ENCODE measurements around the gene MRPL9.

The MRPL9 gene

DNA sequence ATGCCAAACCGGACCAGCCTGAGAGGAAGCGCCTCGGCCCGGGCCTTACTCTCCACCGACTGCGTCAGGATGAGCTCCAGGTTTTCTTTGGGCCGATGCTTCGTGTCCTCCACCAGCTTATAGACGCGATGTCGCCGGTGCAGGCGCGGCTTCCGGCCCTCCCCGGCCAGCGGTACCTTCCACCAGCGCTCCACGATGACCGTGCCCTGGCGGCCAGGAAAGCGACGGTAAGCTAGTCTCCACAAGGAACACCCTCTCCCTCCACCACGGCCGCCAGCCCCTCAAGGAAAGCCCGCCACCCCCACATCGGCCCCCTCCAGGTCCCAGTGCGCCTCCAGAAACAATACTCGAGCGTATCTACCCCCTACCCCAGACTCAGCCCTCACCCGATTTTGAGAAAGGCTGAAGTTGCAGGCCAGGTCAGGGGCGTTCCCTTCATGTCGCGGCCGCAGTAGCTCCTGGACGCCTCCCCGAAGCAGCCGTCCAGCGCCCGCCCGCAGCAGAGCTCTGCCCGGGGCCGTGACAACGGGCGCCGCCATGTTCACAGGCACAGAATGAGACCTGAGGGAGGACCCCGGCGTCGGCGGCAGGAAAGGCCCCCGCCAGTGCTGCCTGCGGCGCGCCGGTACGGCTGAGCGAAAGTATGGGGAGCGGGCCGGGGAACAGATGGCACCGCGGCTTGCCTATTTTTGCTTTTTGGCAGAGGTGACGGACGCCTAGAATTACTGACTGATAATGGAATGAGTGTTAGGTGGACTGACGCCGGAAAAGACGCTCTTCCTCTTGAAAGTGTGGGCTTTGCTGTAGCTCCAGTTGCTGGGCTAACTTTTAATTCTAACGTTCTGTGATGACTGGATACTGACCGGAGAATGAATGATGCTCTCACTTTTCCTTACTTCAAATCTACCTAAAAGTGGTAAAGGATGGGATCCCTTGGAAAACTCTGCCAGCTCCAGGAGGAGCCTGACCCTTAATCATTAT is at the start of gene MRPL9:
Gene MRPL9, minus strand, starts transcription at position 556 of the 981 bp plus-strand sequence. Its CDS starts 17 bp downstream, at position 539.
- H3K36me3 Mint-ChIP-seq (ENCODE audit: low read depth): peaks cover 35% of the 10 kb centered on the region
- H3K27ac Mint-ChIP-seq: peak within 1 kb of the TSS; percentile 94
- peak within 1 kb of the TSS; percentile 92 for H3K4me3 Mint-ChIP-seq
- no peaks in the 10 kb centered on the region for H3K27me3 Mint-ChIP-seq
- H3K9me3 Mint-ChIP-seq: no peaks in the 10 kb centered on the region
- peaks cover 32% of the 10 kb centered on the region for H3K4me1 Mint-ChIP-seq (ENCODE audit: low read depth)

DNA sequence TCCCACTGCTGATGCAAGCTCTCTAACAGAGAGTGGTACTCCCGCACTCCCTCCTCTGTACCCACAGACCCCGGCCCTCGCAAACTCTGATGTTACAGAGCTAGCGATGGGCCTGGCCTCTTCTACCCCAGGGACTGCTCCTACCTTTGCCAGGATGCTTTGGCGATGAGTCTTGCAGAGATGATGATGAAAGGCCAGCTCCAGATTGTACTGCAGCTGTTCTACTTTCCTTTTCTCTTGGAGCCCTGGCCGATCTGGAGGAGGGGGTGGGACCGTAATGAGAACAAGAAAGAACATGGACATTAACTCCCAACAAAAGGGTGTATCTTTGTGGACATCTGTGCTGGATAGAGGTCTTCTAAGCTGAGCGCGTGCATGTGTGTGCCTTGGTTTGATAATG is 47.9 kb upstream of the MRPL9 start:
- no peaks in the 10 kb centered on the region for H3K36me3 Mint-ChIP-seq (ENCODE audit: low read depth)
- H3K9me3 Mint-ChIP-seq: no peaks in the 10 kb centered on the region
- H3K4me3 Mint-ChIP-seq: no peak overlapping the region
- no peak overlapping the region for H3K27ac Mint-ChIP-seq
- peaks cover 14% of the 10 kb centered on the region for H3K4me1 Mint-ChIP-seq (ENCODE audit: low read depth)
- no peaks in the 10 kb centered on the region for H3K27me3 Mint-ChIP-seq

DNA sequence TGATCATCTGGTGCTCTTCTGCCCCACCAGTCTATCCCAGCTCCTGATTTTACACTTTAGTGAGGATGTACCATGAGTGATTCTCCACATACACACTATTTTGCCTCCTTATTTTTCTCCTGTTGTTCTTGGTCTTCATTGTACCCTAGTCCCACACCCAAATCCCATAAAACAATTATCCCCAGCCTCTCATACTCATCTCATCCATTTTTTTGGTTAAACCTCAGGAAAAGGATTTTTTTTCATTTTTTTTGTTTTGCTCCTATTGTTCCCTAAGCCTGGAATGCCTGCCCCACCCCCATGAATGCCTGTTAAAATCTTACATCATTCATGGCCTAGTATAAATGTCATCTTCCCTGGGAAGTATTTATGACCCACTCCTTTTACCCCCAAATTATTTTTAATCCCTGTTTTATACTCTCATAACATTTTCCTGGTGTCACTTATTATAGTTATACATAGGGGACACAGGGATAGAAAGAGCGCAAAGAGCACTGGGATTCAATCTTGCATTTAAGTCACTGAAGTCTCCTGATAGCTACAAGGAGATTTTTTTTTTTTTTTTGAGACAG is 46.8 kb upstream of the MRPL9 start:
- no peak overlapping the region for H3K4me3 Mint-ChIP-seq
- H3K27ac Mint-ChIP-seq: no peak overlapping the region
- H3K27me3 Mint-ChIP-seq: no peaks in the 10 kb centered on the region
- no peaks in the 10 kb centered on the region for H3K36me3 Mint-ChIP-seq (ENCODE audit: low read depth)
- peaks cover 3% of the 10 kb centered on the region for H3K4me1 Mint-ChIP-seq (ENCODE audit: low read depth)
- no peaks in the 10 kb centered on the region for H3K9me3 Mint-ChIP-seq

DNA sequence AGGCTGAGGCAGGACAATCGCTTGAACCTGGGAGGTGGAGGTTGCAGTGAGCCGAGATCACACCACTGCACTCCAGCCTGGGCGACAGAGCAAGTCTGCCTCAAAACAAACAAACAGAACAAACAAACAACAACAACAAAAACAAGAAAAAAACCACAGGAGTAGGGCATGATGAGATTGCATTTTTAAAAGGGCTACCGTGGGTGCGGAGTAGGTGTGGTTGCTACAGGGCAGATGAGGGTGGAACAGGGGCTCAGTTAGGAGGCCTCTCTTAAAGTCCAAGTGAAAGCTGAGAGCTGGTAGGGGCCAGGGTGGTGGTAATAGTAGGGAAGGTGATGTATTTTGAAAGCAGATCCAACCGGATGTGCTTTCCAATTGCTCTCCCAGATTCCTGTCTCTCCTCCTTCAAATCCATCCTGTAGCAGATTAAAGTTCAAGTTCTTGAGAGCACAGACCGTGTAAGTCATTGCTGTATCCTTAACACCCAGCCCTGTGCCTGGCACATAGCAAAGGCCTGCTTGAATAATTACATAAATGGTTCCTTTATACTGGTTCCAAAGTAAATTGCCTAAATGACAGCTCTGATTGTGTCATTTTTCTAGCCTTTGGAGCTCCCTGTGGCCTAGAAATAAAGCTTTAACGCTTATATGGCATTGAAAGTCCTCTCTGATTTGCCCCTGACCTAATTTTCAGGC is 46.1 kb upstream of the MRPL9 start:
- Mint-ChIP-seq H3K4me1 (ENCODE audit: low read depth) (no peaks in the 10 kb centered on the region), H3K9me3 (no peaks in the 10 kb centered on the region), H3K27ac (no peak overlapping the region), H3K27me3 (no peaks in the 10 kb centered on the region), H3K4me3 (no peak overlapping the region), H3K36me3 (ENCODE audit: low read depth) (no peaks in the 10 kb centered on the region)

DNA sequence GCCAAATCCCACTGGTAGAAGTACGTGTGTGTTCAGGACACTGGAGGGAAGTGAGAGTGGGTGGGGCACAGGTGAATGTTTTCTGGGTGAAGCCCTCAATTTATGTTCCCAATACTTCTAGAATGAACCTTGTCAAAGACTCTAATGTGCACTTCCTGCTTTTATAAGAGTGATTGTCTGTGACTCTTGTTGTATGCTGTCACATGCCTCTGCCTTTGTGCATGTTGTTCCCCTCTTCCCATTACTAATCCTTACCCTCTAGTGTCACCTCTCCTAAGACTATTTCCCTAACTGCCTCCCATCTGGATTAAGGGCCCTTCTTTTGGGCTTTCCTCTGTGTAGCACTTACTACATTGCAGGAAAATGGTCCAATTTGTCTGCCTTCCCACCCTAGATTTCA is 44.5 kb upstream of the MRPL9 start:
- Mint-ChIP-seq H3K27ac (no peak overlapping the region), H3K27me3 (no peaks in the 10 kb centered on the region), H3K9me3 (no peaks in the 10 kb centered on the region), H3K4me1 (ENCODE audit: low read depth) (no peaks in the 10 kb centered on the region), H3K4me3 (no peak overlapping the region), H3K36me3 (ENCODE audit: low read depth) (no peaks in the 10 kb centered on the region)

DNA sequence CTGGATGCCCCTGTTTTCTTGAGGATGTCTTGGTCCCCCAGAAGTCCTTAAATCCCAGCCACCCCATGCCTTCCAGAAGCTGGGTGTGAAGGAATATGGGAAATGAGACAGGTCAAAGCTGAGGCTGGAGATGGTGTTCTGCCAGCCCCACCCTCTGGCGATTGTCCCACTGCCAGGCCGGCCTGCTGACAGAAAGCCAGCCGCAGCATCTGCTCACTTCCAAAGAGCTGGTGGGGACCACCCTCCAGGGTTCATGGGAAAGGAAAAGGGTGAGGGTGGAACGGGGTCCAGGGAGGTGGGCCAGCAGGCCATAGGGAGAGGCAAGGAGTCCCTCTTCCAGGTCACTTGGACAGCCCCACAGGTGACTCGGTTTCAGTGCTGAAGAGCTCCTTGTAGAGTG is 43.8 kb upstream of the MRPL9 start:
- no peaks in the 10 kb centered on the region for H3K27me3 Mint-ChIP-seq
- H3K4me1 Mint-ChIP-seq (ENCODE audit: low read depth): no peaks in the 10 kb centered on the region
- no peaks in the 10 kb centered on the region for H3K36me3 Mint-ChIP-seq (ENCODE audit: low read depth)
- no peak overlapping the region for H3K4me3 Mint-ChIP-seq
- no peak overlapping the region for H3K27ac Mint-ChIP-seq
- no peaks in the 10 kb centered on the region for H3K9me3 Mint-ChIP-seq

DNA sequence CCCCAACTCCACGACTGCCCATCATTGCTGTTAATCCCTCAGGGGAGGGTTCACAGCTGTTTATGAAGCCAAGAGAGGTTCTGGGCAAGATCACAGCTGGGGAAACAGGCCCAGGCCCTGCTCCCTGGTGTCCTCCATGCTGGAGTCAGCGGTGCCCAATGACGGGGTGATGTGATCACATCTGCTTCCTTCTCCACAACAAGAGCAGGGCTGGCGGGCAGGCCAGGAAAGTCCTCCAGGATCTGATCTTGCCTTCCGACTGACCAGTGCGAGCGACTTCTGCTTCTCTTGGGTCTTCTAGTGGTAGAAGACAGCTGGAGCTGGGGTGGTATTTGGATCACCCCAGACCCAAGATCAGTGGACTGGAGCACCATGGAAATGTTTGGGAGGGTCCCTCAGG is 42.9 kb upstream of the MRPL9 start:
- H3K36me3 Mint-ChIP-seq (ENCODE audit: low read depth): no peaks in the 10 kb centered on the region
- H3K9me3 Mint-ChIP-seq: no peaks in the 10 kb centered on the region
- H3K27me3 Mint-ChIP-seq: no peaks in the 10 kb centered on the region
- no peaks in the 10 kb centered on the region for H3K4me1 Mint-ChIP-seq (ENCODE audit: low read depth)
- no peak overlapping the region for H3K27ac Mint-ChIP-seq
- no peak overlapping the region for H3K4me3 Mint-ChIP-seq

DNA sequence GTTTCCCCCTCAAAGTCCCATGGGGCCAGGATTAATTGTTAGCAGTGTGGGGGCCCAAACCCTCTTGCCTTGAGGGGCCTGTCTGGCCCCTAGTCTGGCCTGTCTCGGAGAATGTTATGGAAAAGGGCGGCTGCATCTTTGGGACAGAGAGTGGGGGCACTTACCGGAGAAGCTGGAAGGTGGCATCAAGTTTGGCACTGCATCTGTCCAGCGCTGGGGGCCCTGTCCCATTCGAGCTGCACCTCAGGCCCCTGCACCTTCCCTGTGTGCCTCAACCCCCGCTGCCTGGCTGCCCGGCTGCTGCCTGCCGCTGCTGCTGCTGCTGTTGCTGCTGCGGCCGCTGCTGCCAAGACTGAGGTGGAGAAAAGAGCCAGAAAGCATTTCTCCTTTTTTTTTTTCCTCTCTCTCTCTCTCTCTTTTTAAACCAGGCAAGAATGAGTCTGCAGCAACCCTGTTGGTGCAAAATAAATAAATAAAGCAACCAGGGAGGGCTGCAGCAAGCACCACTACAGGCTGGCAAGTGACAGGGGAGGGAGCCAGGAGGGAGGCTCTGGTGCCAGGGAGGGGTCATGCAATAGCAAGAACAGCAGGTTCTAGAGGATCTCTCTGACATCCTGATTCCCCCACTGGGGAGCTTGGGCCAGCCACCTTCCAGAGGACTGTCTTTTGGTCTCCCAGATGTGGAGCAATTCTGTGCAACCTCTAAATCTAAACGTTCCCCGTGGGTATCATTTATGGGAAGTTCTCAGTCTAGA is 41.9 kb upstream of the MRPL9 start, which contains the start of gene LINGO4:
Gene LINGO4, minus strand, starts transcription at position 354 of the 755 bp plus-strand sequence. CDS start 2,715 bp downstream, outside the sequence.
- Mint-ChIP-seq H3K27me3 (peaks cover 4% of the 10 kb centered on the region), H3K27ac (no peak within 1 kb of the TSS), H3K9me3 (no peaks in the 10 kb centered on the region), H3K36me3 (ENCODE audit: low read depth) (no peaks in the 10 kb centered on the region), H3K4me3 (no peak within 1 kb of the TSS), H3K4me1 (ENCODE audit: low read depth) (peaks cover 4% of the 10 kb centered on the region)

DNA sequence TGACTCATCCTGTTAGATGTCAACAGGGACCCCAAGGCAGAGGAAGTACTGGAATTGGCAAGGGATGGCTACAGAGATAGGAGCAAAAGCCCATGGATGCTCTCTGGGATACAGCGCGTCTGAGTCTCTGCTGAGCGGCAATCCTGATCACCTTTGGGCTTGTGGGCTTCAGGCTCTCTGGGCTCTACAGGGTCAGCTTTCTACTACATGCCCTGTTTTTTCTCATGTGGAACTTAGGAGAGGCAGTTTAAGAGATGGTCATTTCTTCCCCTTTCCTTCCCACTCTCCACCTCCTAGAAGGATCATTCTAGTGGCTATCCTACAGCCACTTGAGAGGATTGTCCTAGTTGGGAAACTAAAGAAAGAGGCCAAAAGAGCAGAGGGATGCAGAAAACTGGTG is 40.6 kb upstream of the MRPL9 start:
- H3K9me3 Mint-ChIP-seq: no peaks in the 10 kb centered on the region
- H3K27ac Mint-ChIP-seq: no peak overlapping the region
- peaks cover 4% of the 10 kb centered on the region for H3K4me1 Mint-ChIP-seq (ENCODE audit: low read depth)
- no peaks in the 10 kb centered on the region for H3K36me3 Mint-ChIP-seq (ENCODE audit: low read depth)
- no peak overlapping the region for H3K4me3 Mint-ChIP-seq
- H3K27me3 Mint-ChIP-seq: peaks cover 9% of the 10 kb centered on the region

DNA sequence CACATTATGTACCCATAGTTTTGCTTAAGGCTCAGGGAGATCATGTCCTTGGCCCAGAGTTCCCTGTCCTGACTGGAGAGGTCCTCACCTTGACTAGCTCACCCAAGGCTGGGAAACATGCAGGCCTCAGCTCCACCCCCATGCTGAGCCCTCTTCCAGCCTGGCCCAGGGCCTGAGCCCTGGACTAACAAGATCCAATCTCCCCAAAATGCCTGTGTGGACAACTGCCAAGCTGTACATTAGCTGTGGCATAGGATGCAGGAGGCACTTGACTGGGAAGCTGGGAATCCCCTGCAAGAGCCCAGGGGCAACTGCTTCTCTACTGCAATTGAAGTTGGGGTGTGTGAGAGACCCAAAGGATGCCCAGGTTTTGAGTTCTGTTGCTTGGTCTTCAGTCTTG is 39.9 kb upstream of the MRPL9 start:
- H3K4me3 Mint-ChIP-seq: no peak overlapping the region
- no peaks in the 10 kb centered on the region for H3K36me3 Mint-ChIP-seq (ENCODE audit: low read depth)
- H3K9me3 Mint-ChIP-seq: no peaks in the 10 kb centered on the region
- H3K4me1 Mint-ChIP-seq (ENCODE audit: low read depth): peaks cover 4% of the 10 kb centered on the region
- peaks cover 9% of the 10 kb centered on the region for H3K27me3 Mint-ChIP-seq
- no peak overlapping the region for H3K27ac Mint-ChIP-seq

DNA sequence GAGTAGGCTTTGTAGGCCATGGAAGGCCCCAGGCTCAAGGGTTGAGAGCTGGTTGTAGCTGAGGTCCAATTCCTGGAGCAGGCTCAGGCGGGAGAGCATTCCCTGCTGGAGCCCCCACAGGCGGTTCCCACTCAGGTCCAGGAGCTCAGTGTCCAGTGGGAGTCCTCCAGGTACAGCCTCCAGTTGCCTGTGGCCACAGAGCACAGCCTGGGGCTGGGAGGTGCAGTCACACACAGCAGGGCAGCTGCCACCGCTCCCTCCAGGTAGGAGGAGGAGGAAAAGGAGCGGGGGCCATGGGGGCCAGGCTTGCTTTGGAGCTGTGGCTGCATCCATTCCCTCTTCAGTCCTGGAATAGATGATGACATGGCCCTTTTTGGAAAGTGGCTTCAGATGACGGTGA is 39.1 kb upstream of the MRPL9 start:
- H3K27ac Mint-ChIP-seq: no peak overlapping the region
- peaks cover 9% of the 10 kb centered on the region for H3K27me3 Mint-ChIP-seq
- no peaks in the 10 kb centered on the region for H3K36me3 Mint-ChIP-seq (ENCODE audit: low read depth)

DNA sequence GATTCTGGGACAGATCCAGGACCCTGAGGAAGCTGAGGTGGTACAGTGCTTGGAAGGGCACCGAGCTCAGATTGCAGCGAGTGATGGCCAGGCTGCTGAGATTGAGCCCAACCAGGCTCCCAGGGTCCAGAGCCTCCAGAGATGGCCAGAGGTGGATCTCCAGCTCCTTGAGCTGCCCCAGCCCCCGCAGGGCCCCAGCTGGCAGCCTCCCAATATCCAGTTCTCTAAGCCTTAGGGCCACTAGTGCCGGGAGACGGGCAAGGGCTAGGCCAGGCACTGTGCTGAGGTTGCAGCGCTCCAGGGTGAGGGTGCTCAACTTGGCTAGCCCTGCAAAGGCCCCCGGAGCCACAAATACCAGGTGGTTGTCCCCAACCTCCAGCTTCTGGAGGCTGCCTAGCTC is 38.5 kb upstream of the MRPL9 start:
- no peaks in the 10 kb centered on the region for H3K36me3 Mint-ChIP-seq (ENCODE audit: low read depth)
- no peak overlapping the region for H3K4me3 Mint-ChIP-seq
- H3K27me3 Mint-ChIP-seq: peaks cover 9% of the 10 kb centered on the region
- H3K4me1 Mint-ChIP-seq (ENCODE audit: low read depth): peaks cover 4% of the 10 kb centered on the region
- no peak overlapping the region for H3K27ac Mint-ChIP-seq
- no peaks in the 10 kb centered on the region for H3K9me3 Mint-ChIP-seq

More for the DNA sequence above, 39.1 kb upstream of the MRPL9 start:
- peaks cover 4% of the 10 kb centered on the region for H3K4me1 Mint-ChIP-seq (ENCODE audit: low read depth)
- no peaks in the 10 kb centered on the region for H3K9me3 Mint-ChIP-seq
- no peak overlapping the region for H3K4me3 Mint-ChIP-seq

DNA sequence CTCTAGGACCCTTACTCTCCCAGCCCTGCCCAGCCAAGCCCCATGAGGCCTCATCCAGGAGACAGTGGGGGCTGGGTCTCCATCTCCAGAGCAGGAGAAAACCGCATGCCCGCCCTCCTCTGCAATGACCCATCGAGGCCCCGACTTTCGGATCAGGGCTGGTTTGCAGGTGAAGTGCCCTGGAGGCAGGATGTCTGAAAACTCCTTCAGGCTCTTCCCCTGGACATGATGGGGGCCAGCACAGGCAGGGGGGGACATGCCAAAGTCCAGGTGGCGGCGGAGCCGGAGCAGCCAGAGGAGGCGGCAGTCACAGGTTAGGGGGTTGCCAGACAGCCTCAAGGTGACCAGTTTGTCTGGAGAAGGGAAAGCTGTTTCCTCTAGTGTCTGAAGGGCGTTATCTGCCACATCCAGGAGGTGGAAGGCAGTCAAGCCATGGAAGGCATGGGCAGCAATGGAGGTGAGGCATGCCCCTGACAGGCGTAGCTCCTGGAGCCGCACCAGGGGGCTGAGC is 38.1 kb upstream of the MRPL9 start:
- Mint-ChIP-seq H3K4me3 (no peak overlapping the region), H3K36me3 (ENCODE audit: low read depth) (no peaks in the 10 kb centered on the region), H3K4me1 (ENCODE audit: low read depth) (peaks cover 4% of the 10 kb centered on the region), H3K9me3 (no peaks in the 10 kb centered on the region), H3K27ac (no peak overlapping the region), H3K27me3 (peaks cover 9% of the 10 kb centered on the region)

DNA sequence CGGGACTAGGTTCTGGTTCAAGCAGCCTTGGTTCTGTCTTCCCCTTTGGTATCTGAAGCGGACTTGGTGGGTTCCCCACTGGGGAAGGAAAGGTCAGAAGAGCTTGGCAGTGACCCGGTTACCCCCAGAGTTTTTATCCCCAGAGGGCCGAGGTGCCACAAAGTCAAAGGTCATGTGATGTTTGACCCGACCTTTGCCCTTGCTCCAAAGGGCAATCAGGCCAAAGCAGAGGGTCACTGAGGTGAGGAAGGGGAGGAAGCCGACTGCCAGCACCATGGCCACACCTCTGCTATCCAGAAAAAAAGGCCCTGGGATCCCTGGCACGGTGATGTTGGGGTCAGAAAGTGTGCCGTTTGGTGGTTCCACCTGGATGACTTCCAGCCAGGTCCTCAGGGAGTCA is 37.5 kb upstream of the MRPL9 start:
- H3K36me3 Mint-ChIP-seq (ENCODE audit: low read depth): no peaks in the 10 kb centered on the region
- H3K27me3 Mint-ChIP-seq: peaks cover 9% of the 10 kb centered on the region
- no peaks in the 10 kb centered on the region for H3K9me3 Mint-ChIP-seq
- H3K4me3 Mint-ChIP-seq: no peak overlapping the region
- no peak overlapping the region for H3K27ac Mint-ChIP-seq
- H3K4me1 Mint-ChIP-seq (ENCODE audit: low read depth): peaks cover 4% of the 10 kb centered on the region

Measured in stimulated activated naive CD8-positive, alpha-beta T cell treated with anti-CD3 and anti-CD28 coated beads, Interleukin-15, Interleukin-2, amounts not matched to agents 100 ng/mL and 50 ng/mL, for 24 hours (primary cell).